ENCODE data around the gene STX19.
A peak's percentile ranks its signal among the peaks of the same experiment; 100 is the strongest.
"Not testable (repeated sequence)": the region's sequence is repeated elsewhere in the genome, so short reads cannot be mapped to it uniquely, and the experiment has no call there.

The STX19 gene

GRCh38 chr3:94028093-94028837 lies at the start of gene STX19:
STX19 (minus strand) TSS chr3:94028597; CDS start chr3:94015269, 13,328 bp downstream.
- no peak for DNase-seq (ENCODE audit: low spot score)

- no peak for DNase-seq (ENCODE audit: low spot score)
Observed at GRCh38 chr3:94076055-94076454, 47.7 kb upstream of the STX19 start.

- DNase-seq (ENCODE audit: low spot score): no peak
Observed at GRCh38 chr3:94071713-94072284, 43.4 kb upstream of the STX19 start.

GRCh38 chr3:94070341-94070911 lies 42.0 kb upstream of the STX19 start:
- no peak for DNase-seq (ENCODE audit: low spot score)

GRCh38 chr3:94069194-94069813 lies 40.9 kb upstream of the STX19 start:
- DNase-seq (ENCODE audit: low spot score): peak; percentile 13

GRCh38 chr3:94066506-94067500 lies 38.4 kb upstream of the STX19 start:
- no peak for DNase-seq (ENCODE audit: low spot score)

GRCh38 chr3:94065819-94066480 lies 37.6 kb upstream of the STX19 start:
- DNase-seq (ENCODE audit: low spot score): no peak

GRCh38 chr3:94065122-94065521 lies 36.7 kb upstream of the STX19 start:
- DNase-seq (ENCODE audit: low spot score): no peak

GRCh38 chr3:94064243-94064860 lies 36.0 kb upstream of the STX19 start:
- DNase-seq (ENCODE audit: low spot score): no peak

GRCh38 chr3:94063496-94064119 lies 35.2 kb upstream of the STX19 start:
- no peak for DNase-seq (ENCODE audit: low spot score)

GRCh38 chr3:94062513-94063404 lies 34.4 kb upstream of the STX19 start, which contains the start of the genes DHFR2 and NSUN3:
DHFR2 (minus strand) TSS chr3:94062916; CDS start chr3:94061511, 1,405 bp downstream.
NSUN3 (plus strand) TSS chr3:94063061; CDS start chr3:94063127, 66 bp downstream.
- peak; percentile 95 for DNase-seq (ENCODE audit: low spot score)

- no peak for DNase-seq (ENCODE audit: low spot score)
Observed at GRCh38 chr3:94061297-94061696, 32.9 kb upstream of the STX19 start.

- no peak for DNase-seq (ENCODE audit: low spot score)
Observed at GRCh38 chr3:94050546-94050945, 22.1 kb upstream of the STX19 start.

GRCh38 chr3:94049267-94049666 lies 20.9 kb upstream of the STX19 start:
- DNase-seq (ENCODE audit: low spot score): no peak

- no peak for DNase-seq (ENCODE audit: low spot score)
Observed at GRCh38 chr3:94046533-94046932, 18.1 kb upstream of the STX19 start.

- not testable (repeated sequence) for DNase-seq (ENCODE audit: low spot score)
Observed at GRCh38 chr3:94044100-94044936, 15.9 kb upstream of the STX19 start.

- no peak for DNase-seq (ENCODE audit: low spot score)
Observed at GRCh38 chr3:94043285-94043684, 14.9 kb upstream of the STX19 start.

- DNase-seq (ENCODE audit: low spot score): peak; percentile 7
Observed at GRCh38 chr3:94036909-94037507, 8.6 kb upstream of the STX19 start.

Measured in SW480 (cell line).